SK-N-SH treated with all-trans-retinoic acid at 6 μM for 48 hours (cell line): Measurements from ENCODE around the gene OLFM1.

ENCODE experiments used
- ATAC-seq: fragments of 200-7000 bp; cut with Tn5 transposase; 3 replicates; pipeline ENCODE4 v1.9.1; 2020; ENCODE audit warnings: mild to moderate bottlenecking, moderate library complexity
- ARNTL ChIP-seq: fragments of 450-650 bp; formaldehyde crosslinking; IDR thresholded peaks from 2 replicates; pipeline ENCODE4 v1.5.0; 2020; ENCODE audit warnings: low read depth, mild to moderate bottlenecking, moderate library complexity, borderline replicate concordance
- CREB5 ChIP-seq: fragments of 250-450 bp; sonication (Bioruptor Pico); IDR thresholded peaks from 2 replicates; pipeline ENCODE4 v1.5.1; 2020; ENCODE audit warnings: low read depth, mild to moderate bottlenecking, moderate library complexity
- CSDC2 ChIP-seq: fragments of 250-450 bp; sonication (Bioruptor Pico); IDR thresholded peaks from 2 replicates; pipeline ENCODE4 v1.5.0; 2020; ENCODE audit warnings: mild to moderate bottlenecking, moderate library complexity
- CSRNP3 ChIP-seq: fragments of 250-450 bp; sonication (Bioruptor Pico); IDR thresholded peaks from 2 replicates; pipeline ENCODE4 v1.5.1; 2021; ENCODE audit warnings: mild to moderate bottlenecking, moderate library complexity
- ESRRG ChIP-seq: fragments of 250-450 bp; sonication (Bioruptor Pico); IDR thresholded peaks from 2 replicates; pipeline ENCODE4 v1.6.1; 2021; ENCODE audit warnings: mild to moderate bottlenecking
- GLIS3 ChIP-seq: fragments of 250-450 bp; sonication (Bioruptor Pico); IDR thresholded peaks from 2 replicates; pipeline ENCODE4 v1.5.0; 2020; ENCODE audit warnings: mild to moderate bottlenecking, moderate library complexity
- ISL1 ChIP-seq: fragments of 250-450 bp; sonication (Bioruptor Pico); IDR thresholded peaks from 2 replicates; pipeline ENCODE4 v2.1.2; 2022; ENCODE audit warnings: mild to moderate bottlenecking, moderate library complexity
- OSR1 ChIP-seq: fragments of 250-450 bp; sonication (Bioruptor Pico); IDR thresholded peaks from 2 replicates; pipeline ENCODE4 v1.8.0; 2022; ENCODE audit warnings: moderate library complexity, mild to moderate bottlenecking, inconsistent platforms
- PATZ1 ChIP-seq: fragments of 250-450 bp; sonication (Bioruptor Pico); IDR thresholded peaks from 2 replicates; pipeline ENCODE4 v1.8.0; 2020; ENCODE audit warnings: mild to moderate bottlenecking, moderate library complexity, borderline replicate concordance
- POU6F1 ChIP-seq: fragments of 250-450 bp; sonication (Bioruptor Pico); IDR thresholded peaks from 2 replicates; pipeline ENCODE4 v1.8.0; 2021; ENCODE audit warnings: low read depth, mild to moderate bottlenecking, moderate library complexity, borderline replicate concordance
- PPARA ChIP-seq: fragments of 250-450 bp; sonication (Bioruptor Pico); IDR thresholded peaks from 2 replicates; pipeline ENCODE4 v1.5.0; 2020; ENCODE audit warnings: mild to moderate bottlenecking, borderline replicate concordance
- RARB ChIP-seq: fragments of 250-450 bp; sonication (Bioruptor Pico); IDR thresholded peaks from 2 replicates; pipeline ENCODE4 v1.8.0; 2021; ENCODE audit warnings: mild to moderate bottlenecking, moderate library complexity
- SNAI2 ChIP-seq: fragments of 250-450 bp; sonication (Bioruptor Pico); IDR thresholded peaks from 2 replicates; pipeline ENCODE4 v1.5.0; 2020; ENCODE audit warnings: mild to moderate bottlenecking, moderate library complexity
- TCF4 ChIP-seq: fragments of 250-450 bp; sonication (Bioruptor Pico); IDR thresholded peaks from 2 replicates; pipeline ENCODE4 v1.8.0; 2021; ENCODE audit warnings: mild to moderate bottlenecking, moderate library complexity, borderline replicate concordance
- TOX ChIP-seq: fragments of 250-450 bp; sonication (Bioruptor Pico); IDR thresholded peaks from 2 replicates; pipeline ENCODE4 v1.8.0; 2021; ENCODE audit warnings: mild to moderate bottlenecking, moderate library complexity, borderline replicate concordance
- TSHZ2 ChIP-seq: fragments of 250-450 bp; sonication (Bioruptor Pico); IDR thresholded peaks from 2 replicates; pipeline ENCODE4 v1.5.0; 2020; ENCODE audit warnings: mild to moderate bottlenecking, moderate library complexity
- ZC3H10 ChIP-seq: fragments of 250-450 bp; sonication (Bioruptor Pico); IDR thresholded peaks from 2 replicates; pipeline ENCODE4 v1.5.1; 2021; ENCODE audit warnings: mild to moderate bottlenecking, moderate library complexity
- ZFP3 ChIP-seq: fragments of 250-450 bp; sonication (Bioruptor Pico); IDR thresholded peaks from 2 replicates; pipeline ENCODE4 v1.5.0; 2020; ENCODE audit warnings: mild to moderate bottlenecking, moderate library complexity
- ZFP30 ChIP-seq: fragments of 450-650 bp; formaldehyde crosslinking; IDR thresholded peaks from 2 replicates; pipeline ENCODE4 v1.5.0; 2022; ENCODE audit warnings: mild to moderate bottlenecking, moderate library complexity
- ZNF565 ChIP-seq: fragments of 450-650 bp; formaldehyde crosslinking; conservative IDR thresholded peaks from 2 replicates; pipeline ENCODE4 v1.5.0; 2020; ENCODE audit warnings: low read depth, mild to moderate bottlenecking, moderate library complexity
- ZNF70 ChIP-seq: fragments of 450-650 bp; formaldehyde crosslinking; IDR thresholded peaks from 2 replicates; pipeline ENCODE4 v1.5.0; 2020; ENCODE audit warnings: mild to moderate bottlenecking, moderate library complexity
- ZNF8 ChIP-seq: fragments of 450-650 bp; formaldehyde crosslinking; IDR thresholded peaks from 2 replicates; pipeline ENCODE4 v1.5.0; 2020; ENCODE audit warnings: mild to moderate bottlenecking, moderate library complexity

The OLFM1 gene

GRCh38 chr9:135119496-135120064 is 32.1 kb downstream of the OLFM1 start:
- ATAC-seq, result no peak
- no peak for TF ChIP-seq OSR1
- no peak for TF ChIP-seq ISL1 (CRISPR knock-in tag)
- no peak for TF ChIP-seq GLIS3 (CRISPR knock-in tag)
- no peak for TF ChIP-seq RARB (CRISPR knock-in tag)
- no peak for TF ChIP-seq CSRNP3 (CRISPR knock-in tag)
- no peak for TF ChIP-seq ZNF565 (CRISPR knock-in tag)
- no peak for TF ChIP-seq POU6F1
- TF ChIP-seq CSDC2 (CRISPR knock-in tag), result no peak
- TF ChIP-seq ESRRG (CRISPR knock-in tag), result no peak
- no peak for TF ChIP-seq SNAI2
- TF ChIP-seq ARNTL, result no peak
- TF ChIP-seq PATZ1, result no peak
- no peak for TF ChIP-seq PPARA (CRISPR knock-in tag)
- TF ChIP-seq CREB5, result no peak
- no peak for TF ChIP-seq TSHZ2 (CRISPR knock-in tag)
- TF ChIP-seq TOX (CRISPR knock-in tag), result no peak
- no peak for TF ChIP-seq ZC3H10 (CRISPR knock-in tag)
- no peak for TF ChIP-seq ZFP3 (CRISPR knock-in tag)
- no peak for TF ChIP-seq ZFP30 (CRISPR knock-in tag)
- TF ChIP-seq ZNF8 (CRISPR knock-in tag), result no peak

- TF ChIP-seq ZFP3 (CRISPR knock-in tag) (no peak), TSHZ2 (CRISPR knock-in tag) (no peak), ARNTL (no peak), ISL1 (CRISPR knock-in tag) (no peak), CREB5 (no peak), ZFP30 (CRISPR knock-in tag) (no peak), POU6F1 (no peak), ZNF8 (CRISPR knock-in tag) (no peak), TCF4 (CRISPR knock-in tag) (no peak), PPARA (CRISPR knock-in tag) (no peak), GLIS3 (CRISPR knock-in tag) (no peak), TOX (CRISPR knock-in tag) (no peak), ESRRG (CRISPR knock-in tag) (no peak), ZNF70 (no peak), OSR1 (no peak)
- no peak for ATAC-seq
Observed at GRCh38 chr9:135120249-135120648, 32.8 kb downstream of the OLFM1 start.
